HFFc6 (cell line): Measurements from ENCODE around the gene IQGAP3. TPM values are rescaled to one million over a fixed set of nuclear protein-coding genes. Genes with fewer than 3 reads are reported as not detected.

Experiments
- DNase-seq: peaks from one replicate; pipeline ENCODE4 v3.0.0-alpha.2; 2018
- H3K27ac Mint-ChIP-seq: 2 replicates; pipeline ENCODE4 v1.8.0; 2020; ENCODE audit warnings: mild to moderate bottlenecking, mixed read lengths
- H3K27me3 Mint-ChIP-seq: 2 replicates; pipeline ENCODE4 v1.8.0; 2021; ENCODE audit warnings: mild to moderate bottlenecking, moderate library complexity, mixed read lengths; ENCODE audit not compliant: insufficient read depth
- H3K36me3 Mint-ChIP-seq: 2 replicates; pipeline ENCODE4 v1.8.0; 2021; ENCODE audit warnings: low read depth, mixed read lengths
- H3K4me1 Mint-ChIP-seq: 2 replicates; pipeline ENCODE4 v1.8.0; 2020; ENCODE audit warnings: low read depth, mixed read lengths
- H3K4me3 Mint-ChIP-seq: 2 replicates; pipeline ENCODE4 v1.8.0; 2020; ENCODE audit warnings: mild to moderate bottlenecking, moderate library complexity, mixed read lengths
- H3K9me3 Mint-ChIP-seq: 2 replicates; pipeline ENCODE4 v1.8.0; 2020; ENCODE audit warnings: mild to moderate bottlenecking, mixed read lengths
- CTCF ChIP-seq: fragments of 200-600 bp; sonication (generic); IDR thresholded peaks from 2 replicates; pipeline ENCODE4 v1.5.0; 2021; ENCODE audit warnings: antibody characterized with exemption, mild to moderate bottlenecking
- total RNA-seq, 6 experiments: library from RNA; stranded (reverse); fragmentation: NEBNext Ultra II Directional; extraction: Animal tissue kit (Norgen Biotek cat#: 25700); gene quantifications; 2 replicates in 1 of 6; 3 replicates in 5 of 6; pipeline ENCODE4 v1.2.3, GENCODE V29; 2021

Gene IQGAP3
- total RNA-seq, 6 experiments from 2014 or later, result 13.9 to 33.3 (median 29.0) TPM

DNA sequence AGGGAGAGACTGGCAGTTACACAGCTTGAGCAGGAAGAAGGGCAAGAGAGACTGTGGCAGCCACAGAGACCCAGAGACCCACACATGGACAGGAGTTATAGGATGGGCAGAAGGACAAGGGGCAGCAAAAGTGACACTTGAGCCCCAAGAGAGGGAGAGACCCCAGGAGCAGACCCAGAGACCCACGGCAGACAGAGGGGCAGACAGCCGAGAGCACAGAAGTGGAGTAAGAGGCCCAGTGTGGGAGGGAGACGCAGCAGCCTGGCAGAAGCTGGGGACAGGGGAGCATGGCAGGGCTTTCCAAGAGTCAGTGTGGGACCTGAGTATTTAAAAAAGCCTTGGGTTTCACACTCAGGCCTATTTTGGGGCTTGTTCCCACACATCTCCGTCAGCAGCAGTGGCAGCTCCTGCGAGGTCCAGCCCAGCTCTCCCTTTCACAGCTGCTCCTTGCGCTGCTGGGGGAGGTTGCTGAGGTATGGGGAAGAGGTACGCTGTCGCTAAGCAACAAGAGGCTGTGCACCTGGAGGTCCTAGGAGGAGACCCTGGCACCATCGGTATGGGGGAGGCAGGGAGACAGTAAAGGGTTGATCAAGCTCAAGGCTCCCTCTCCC lies 62.8 kb downstream of the IQGAP3 start:
- no peak overlapping the region for H3K4me3 Mint-ChIP-seq
- no peaks in the 10 kb centered on the region for H3K36me3 Mint-ChIP-seq
- no peaks in the 10 kb centered on the region for H3K9me3 Mint-ChIP-seq
- no peak for TF ChIP-seq CTCF
- H3K27ac Mint-ChIP-seq, result peak overlapping the region; percentile 81; the same call in 1 of the 2 replicates
- no peaks in the 10 kb centered on the region; the same call in 1 of the 2 replicates for H3K27me3 Mint-ChIP-seq
- no peak for DNase-seq
- H3K4me1 Mint-ChIP-seq, result peaks cover 62% of the 10 kb centered on the region

GRCh38 chr1:156508955-156509234 lies 63.5 kb downstream of the IQGAP3 start:
- H3K27ac Mint-ChIP-seq, result peak overlapping the region; percentile 59; the same call in 1 of the 2 replicates
- H3K27me3 Mint-ChIP-seq, result no peaks in the 10 kb centered on the region; the same call in 1 of the 2 replicates
- no peak for TF ChIP-seq CTCF
- DNase-seq, result no peak
- H3K4me1 Mint-ChIP-seq, result peaks cover 69% of the 10 kb centered on the region
- H3K36me3 Mint-ChIP-seq, result no peaks in the 10 kb centered on the region
- H3K4me3 Mint-ChIP-seq, result no peak overlapping the region
- H3K9me3 Mint-ChIP-seq, result no peaks in the 10 kb centered on the region

- Mint-ChIP-seq H3K9me3 (no peaks in the 10 kb centered on the region), H3K36me3 (no peaks in the 10 kb centered on the region), H3K27me3 (peaks cover under 1% of the 10 kb centered on the region), H3K27ac (peak overlapping the region; percentile 59; the same call in 1 of the 2 replicates), H3K4me3 (no peak overlapping the region), H3K4me1 (peaks cover 74% of the 10 kb centered on the region)
- TF ChIP-seq CTCF, result no peak
- DNase-seq, result no peak
Measured at GRCh38 chr1:156508205-156508954, 64.0 kb downstream of the IQGAP3 start.

DNA sequence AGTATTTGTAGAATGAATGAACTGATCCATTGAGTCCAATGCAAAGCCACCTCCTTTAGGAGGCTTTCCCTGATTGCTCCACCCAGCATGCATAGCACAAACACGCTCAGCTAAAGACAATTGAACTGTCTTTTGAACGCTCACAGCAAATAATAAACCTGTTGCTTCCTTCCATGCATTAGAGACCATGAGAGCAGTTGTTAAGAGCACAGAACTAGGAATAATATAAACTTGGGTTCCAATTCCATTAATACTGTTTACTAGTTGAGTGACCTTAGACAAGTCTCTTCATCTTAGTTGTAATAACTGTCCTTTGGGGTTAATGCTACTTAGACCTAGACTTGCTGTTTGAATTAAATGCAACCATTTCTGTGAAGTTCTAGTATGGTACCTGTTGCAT lies 65.9 kb downstream of the IQGAP3 start:
- no peak for TF ChIP-seq CTCF
- no peaks in the 10 kb centered on the region for H3K36me3 Mint-ChIP-seq
- H3K27me3 Mint-ChIP-seq, result peaks cover 2% of the 10 kb centered on the region
- H3K4me1 Mint-ChIP-seq, result peaks cover 81% of the 10 kb centered on the region
- no peak for DNase-seq
- no peak overlapping the region for H3K27ac Mint-ChIP-seq
- no peak overlapping the region for H3K4me3 Mint-ChIP-seq
- H3K9me3 Mint-ChIP-seq, result no peaks in the 10 kb centered on the region

- H3K4me3 Mint-ChIP-seq, result peak overlapping the region; percentile 83
- DNase-seq, result no peak
Measured at GRCh38 chr1:156505679-156506298, 66.6 kb downstream of the IQGAP3 start.

More at GRCh38 chr1:156505679-156506298, 66.6 kb downstream of the IQGAP3 start:
- TF ChIP-seq CTCF, result no peak
- Mint-ChIP-seq H3K27ac (peak overlapping the region; percentile 97), H3K4me1 (peaks cover 79% of the 10 kb centered on the region), H3K36me3 (no peaks in the 10 kb centered on the region), H3K27me3 (peaks cover 2% of the 10 kb centered on the region), H3K9me3 (no peaks in the 10 kb centered on the region)
